Measurements from ENCODE around the gene DIPK1B. TPM values are rescaled to one million over a fixed set of nuclear protein-coding genes. Genes with fewer than 3 reads are reported as not detected.

The DIPK1B gene
- total and polyA plus RNA-seq, 10 of the 15 experiments (the other 5 are each of a cell fraction or from before 2014, with no cell fraction given): 0.08 to 0.28 (median 0.13) TPM; not detected in 3

DNA sequence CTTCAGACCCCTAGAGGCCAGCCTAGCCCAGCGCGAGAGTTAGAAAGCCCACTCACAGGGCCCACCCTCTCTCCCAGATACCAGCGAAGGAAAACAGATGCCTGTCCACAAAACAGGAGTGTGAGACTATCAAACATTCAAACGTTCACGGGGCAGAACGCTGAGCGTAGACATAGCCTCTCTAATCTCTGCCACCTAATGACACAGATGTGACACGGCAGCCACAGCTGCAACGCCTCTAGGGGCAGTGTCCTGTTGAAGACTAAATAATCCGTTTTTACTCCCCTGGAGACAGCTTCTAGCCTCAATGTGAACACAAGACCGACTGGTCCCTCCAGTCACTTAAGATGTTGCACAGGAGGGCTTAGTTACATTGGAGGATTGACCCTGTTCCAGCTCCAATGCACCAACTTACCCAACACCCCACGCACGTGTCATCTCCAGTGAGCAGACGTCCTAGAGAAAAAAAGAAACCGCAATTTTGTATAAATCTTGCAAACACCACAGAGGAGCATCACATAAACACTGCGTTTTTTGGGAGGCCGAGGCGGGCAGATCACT is 14.3 kb downstream of the DIPK1B start (continued):
- TF ChIP-seq, protein P1, sequence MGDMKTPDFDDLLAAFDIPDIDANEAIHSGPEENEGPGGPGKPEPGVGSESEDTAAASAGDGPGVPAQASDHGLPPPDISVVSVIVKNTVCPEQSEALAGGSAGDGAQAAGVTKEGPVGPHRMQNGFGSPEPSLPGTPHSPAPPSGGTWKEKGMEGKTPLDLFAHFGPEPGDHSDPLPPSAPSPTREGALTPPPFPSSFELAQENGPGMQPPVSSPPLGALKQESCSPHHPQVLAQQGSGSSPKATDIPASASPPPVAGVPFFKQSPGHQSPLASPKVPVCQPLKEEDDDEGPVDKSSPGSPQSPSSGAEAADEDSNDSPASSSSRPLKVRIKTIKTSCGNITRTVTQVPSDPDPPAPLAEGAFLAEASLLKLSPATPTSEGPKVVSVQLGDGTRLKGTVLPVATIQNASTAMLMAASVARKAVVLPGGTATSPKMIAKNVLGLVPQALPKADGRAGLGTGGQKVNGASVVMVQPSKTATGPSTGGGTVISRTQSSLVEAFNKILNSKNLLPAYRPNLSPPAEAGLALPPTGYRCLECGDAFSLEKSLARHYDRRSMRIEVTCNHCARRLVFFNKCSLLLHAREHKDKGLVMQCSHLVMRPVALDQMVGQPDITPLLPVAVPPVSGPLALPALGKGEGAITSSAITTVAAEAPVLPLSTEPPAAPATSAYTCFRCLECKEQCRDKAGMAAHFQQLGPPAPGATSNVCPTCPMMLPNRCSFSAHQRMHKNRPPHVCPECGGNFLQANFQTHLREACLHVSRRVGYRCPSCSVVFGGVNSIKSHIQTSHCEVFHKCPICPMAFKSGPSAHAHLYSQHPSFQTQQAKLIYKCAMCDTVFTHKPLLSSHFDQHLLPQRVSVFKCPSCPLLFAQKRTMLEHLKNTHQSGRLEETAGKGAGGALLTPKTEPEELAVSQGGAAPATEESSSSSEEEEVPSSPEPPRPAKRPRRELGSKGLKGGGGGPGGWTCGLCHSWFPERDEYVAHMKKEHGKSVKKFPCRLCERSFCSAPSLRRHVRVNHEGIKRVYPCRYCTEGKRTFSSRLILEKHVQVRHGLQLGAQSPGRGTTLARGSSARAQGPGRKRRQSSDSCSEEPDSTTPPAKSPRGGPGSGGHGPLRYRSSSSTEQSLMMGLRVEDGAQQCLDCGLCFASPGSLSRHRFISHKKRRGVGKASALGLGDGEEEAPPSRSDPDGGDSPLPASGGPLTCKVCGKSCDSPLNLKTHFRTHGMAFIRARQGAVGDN (IDR thresholded peaks at IDR 0.05): no peak
- TF ChIP-seq NR2C1 (IDR thresholded peaks at IDR 0.05) (no peak), BMI1 (IDR thresholded peaks at IDR 0.05; ENCODE audit: borderline replicate concordance) (no peak), NFYA (IDR thresholded peaks at IDR 0.05; ENCODE audit: borderline replicate concordance, low read depth, low read length) (no peak), SREBF2 (IDR thresholded peaks at IDR 0.05; ENCODE audit: low read length) (no peak), ZSCAN29 (IDR thresholded peaks at IDR 0.05) (peak; percentile 97), PML (IDR thresholded peaks at IDR 0.05; ENCODE audit: low read length) (no peak), RAD21 (IDR thresholded peaks at IDR 0.05; ENCODE audit: insufficient read depth, low read depth, low read length) (peak; percentile 42; the same call in 1 of the 2 replicates), ZBTB11 (CRISPR knock-in tag; IDR thresholded peaks at IDR 0.05) (no peak), ZBED1 (IDR thresholded peaks at IDR 0.05; ENCODE audit: borderline replicate concordance) (peak; percentile 39; the same call in 1 of the 2 replicates), POLR2AphosphoS5 (IDR thresholded peaks at IDR 0.05; ENCODE audit: low read length) (peak; percentile 55; the same call in 1 of the 2 replicates), E2F4 (IDR thresholded peaks at IDR 0.05; ENCODE audit: low read depth, low read length) (no peak), HDAC6 (IDR thresholded peaks at IDR 0.05; ENCODE audit: unreplicated experiment) (no peak), ZNF274 (IDR thresholded peaks at IDR 0.05; ENCODE audit: insufficient read depth, insufficient read length) (no peak), ZBTB40 (IDR thresholded peaks at IDR 0.05; ENCODE audit: borderline replicate concordance) (no peak), ZNF207 (IDR thresholded peaks at IDR 0.05; ENCODE audit: borderline replicate concordance) (no peak), RFX5 (IDR thresholded peaks at IDR 0.05; ENCODE audit: low read depth, low read length) (no peak), MYB (IDR thresholded peaks at IDR 0.05; ENCODE audit: borderline replicate concordance, low read depth, low read length) (no peak), DPF2 (IDR thresholded peaks at IDR 0.05) (no peak)

Data from GM12878 (cell line).